Thyroid gland (tissue), 4 donors: ENCODE measurements around the gene SEMA5A.

ENCODE experiments used
- CTCF ChIP-seq, 6 experiments: fragments of 200-600 bp in 3 of 6; fragments of 450-650 bp in 3 of 6; sonication (generic) in 3 of 6; IDR thresholded peaks; one replicate each; pipeline ENCODE4 v1.5.1; 2016 to 2019; ENCODE audit warnings: antibody characterized with exemption in 6 of 6, mild to moderate bottlenecking in 2 of 6, inconsistent platforms in 1 of 6, moderate library complexity in 1 of 6
- POLR2A ChIP-seq, 2 donors: fragments of 450-650 bp; IDR thresholded peaks; one replicate each; pipeline ENCODE4 v1.6.1; 2017; ENCODE audit warnings: antibody characterized with exemption in 2 of 2, mild to moderate bottlenecking in 2 of 2, moderate library complexity in 1 of 2

GRCh38 chr5:9082996-9083395 lies 462.9 kb downstream of the SEMA5A start:
- TF ChIP-seq CTCF (IDR thresholded peaks at IDR 0.05) (no peak), POLR2A (IDR thresholded peaks at IDR 0.05) (no peak)
